ENCODE results near the gene SLC12A8.

- TF ChIP-seq ESRRA (CRISPR knock-in tag; IDR thresholded peaks at IDR 0.05; ENCODE audit: low read depth) (no peak), ZSCAN31 (CRISPR knock-in tag; IDR thresholded peaks at IDR 0.05; ENCODE audit: low read depth) (no peak), RAD21 (CRISPR knock-in tag; IDR thresholded peaks at IDR 0.05) (no peak), ZNF207 (IDR thresholded peaks at IDR 0.05; ENCODE audit: borderline replicate concordance) (no peak), POLR2AphosphoS5 (IDR thresholded peaks at IDR 0.05; ENCODE audit: low read depth, low read length) (no peak), MEIS1 (CRISPR knock-in tag; IDR thresholded peaks at IDR 0.05; ENCODE audit: borderline replicate concordance) (no peak), PHF20 (CRISPR knock-in tag; IDR thresholded peaks at IDR 0.05) (no peak), NONO (IDR thresholded peaks at IDR 0.05) (no peak), NONO (CRISPR knock-in tag; conservative IDR thresholded peaks at IDR 0.05) (no peak), JUND (CRISPR knock-in tag; IDR thresholded peaks at IDR 0.05) (no peak), ZNF446 (CRISPR knock-in tag; IDR thresholded peaks at IDR 0.05) (no peak), CTCF (CRISPR knock-in tag; IDR thresholded peaks at IDR 0.05) (no peak), TFAP4 (IDR thresholded peaks at IDR 0.05; ENCODE audit: borderline replicate concordance, low read depth) (no peak)
Measured at GRCh38 chr3:125116311-125117080, 96.1 kb downstream of the SLC12A8 start.

Measured in HepG2 (cell line).